ENCODE data around the gene PUSL1. TPM values are rescaled to one million over a fixed set of nuclear protein-coding genes. Genes with fewer than 3 reads are reported as not detected.

The PUSL1 gene
- total and polyA plus RNA-seq, 2 of the 13 experiments (the other 11 are each of a cell fraction or from before 2014, with no cell fraction given): 8.3 to 22.2 TPM

- TF ChIP-seq KLF15 (CRISPR knock-in tag; IDR thresholded peaks at IDR 0.05; ENCODE audit: borderline replicate concordance) (no peak), ZNF781 (CRISPR knock-in tag; IDR thresholded peaks at IDR 0.05; ENCODE audit: borderline replicate concordance, not compliant biosample characterization) (peak; percentile 42), ZNF281 (CRISPR knock-in tag; IDR thresholded peaks at IDR 0.05; ENCODE audit: borderline replicate concordance) (peak; percentile 80), ATF6 (CRISPR knock-in tag; conservative IDR thresholded peaks at IDR 0.05) (no peak), ZNF430 (CRISPR knock-in tag; IDR thresholded peaks at IDR 0.05) (peak; percentile 82), ZNF136 (CRISPR knock-in tag; IDR thresholded peaks at IDR 0.05; ENCODE audit: low read depth) (0 out of 2 replicates have a peak, but pooled peaks have one; percentile 29), CREM (IDR thresholded peaks at IDR 0.05) (peak; percentile 56), CREM (CRISPR knock-in tag; IDR thresholded peaks at IDR 0.05) (no peak), TAF1 (CRISPR knock-in tag; IDR thresholded peaks at IDR 0.05) (peak; percentile 21; the same call in 1 of the 2 replicates), ZBTB40 (IDR thresholded peaks at IDR 0.05) (no peak), ZBTB40 (CRISPR knock-in tag; IDR thresholded peaks at IDR 0.05) (peak; percentile 46; the same call in 1 of the 2 replicates), JUNB (CRISPR knock-in tag; IDR thresholded peaks at IDR 0.05; ENCODE audit: borderline replicate concordance) (no peak)
- TF ChIP-seq, protein P1, sequence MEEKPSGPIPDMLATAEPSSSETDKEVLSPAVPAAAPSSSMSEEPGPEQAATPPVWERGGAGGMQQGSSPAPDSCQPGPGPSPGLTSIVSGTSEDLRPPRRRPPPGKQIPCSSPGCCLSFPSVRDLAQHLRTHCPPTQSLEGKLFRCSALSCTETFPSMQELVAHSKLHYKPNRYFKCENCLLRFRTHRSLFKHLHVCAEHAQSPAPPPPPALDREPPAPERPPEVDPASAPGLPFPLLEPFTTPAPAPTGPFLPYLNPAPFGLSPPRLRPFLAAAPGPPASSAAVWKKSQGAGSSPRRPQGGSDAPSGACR (CRISPR knock-in tag; IDR thresholded peaks at IDR 0.05): 0 out of 2 replicates have a peak, but pooled peaks have one; percentile 34
Measured at GRCh38 chr1:1358433-1359271, 50.3 kb downstream of the PUSL1 start, which contains the start of gene MXRA8 (continued).

Measured in HepG2 (cell line).